PC-9 (cell line): ENCODE measurements around the gene MINPP1.
"Not testable (repeated sequence)": the region's sequence is repeated elsewhere in the genome, so short reads cannot be mapped to it uniquely, and the experiment has no call there.

Source experiments
- CTCF ChIP-seq: fragments of 200-600 bp; sonication (generic); conservative IDR thresholded peaks from 2 replicates; pipeline ENCODE4 v1.6.1; 2017; ENCODE audit warnings: mixed run types, antibody characterized with exemption, mild to moderate bottlenecking, moderate library complexity
- EZH2 ChIP-seq: fragments of 200-600 bp; sonication (generic); IDR thresholded peaks from 2 replicates; pipeline ENCODE4 v1.8.0; 2017; ENCODE audit warnings: antibody characterized with exemption, low read depth

GRCh38 chr10:87461751-87462150 lies 42.9 kb upstream of the MINPP1 start:
- TF ChIP-seq EZH2, CTCF: not testable (repeated sequence)
